ENCODE results near the gene TOMM22.
A peak's percentile ranks its signal among the peaks of the same experiment; 100 is the strongest.

TOMM22 gene

GRCh38 chr22:38694940-38695339 lies 13.2 kb downstream of the TOMM22 start:
- DNase-seq (ENCODE audit: insufficient read length, low spot score) (no peak), FAIRE-seq (no peak)

GRCh38 chr22:38696606-38697424 lies 15.1 kb downstream of the TOMM22 start:
- DNase-seq (ENCODE audit: insufficient read length, low spot score) (no peak), FAIRE-seq (peak; percentile 4)

- DNase-seq (ENCODE audit: insufficient read length, low spot score) (no peak), FAIRE-seq (no peak)
These were observed 15.8 kb downstream of the TOMM22 start for GRCh38 chr22:38697425-38698089.

- DNase-seq (ENCODE audit: insufficient read length, low spot score) (no peak), FAIRE-seq (no peak)
These were observed 16.8 kb downstream of the TOMM22 start for GRCh38 chr22:38698407-38699094.

GRCh38 chr22:38699143-38699542 lies 17.4 kb downstream of the TOMM22 start:
- no peak for DNase-seq (ENCODE audit: insufficient read length, low spot score)
- FAIRE-seq, result no peak

- FAIRE-seq (no peak), DNase-seq (ENCODE audit: insufficient read length, low spot score) (no peak)
These were observed 18.0 kb downstream of the TOMM22 start for GRCh38 chr22:38699784-38700183.

- FAIRE-seq, result no peak
- DNase-seq (ENCODE audit: insufficient read length, low spot score), result no peak
These were observed 18.6 kb downstream of the TOMM22 start for GRCh38 chr22:38700270-38700788.

- peak; percentile 83 for DNase-seq (ENCODE audit: insufficient read length, low spot score)
- FAIRE-seq, result peak; percentile 87
These were observed 19.3 kb downstream of the TOMM22 start, which contains the start of gene JOSD1 for GRCh38 chr22:38700789-38701628. TSS of gene JOSD1 (minus strand) at chr22:38700943. CDS start at chr22:38699987, 956 bp downstream.

- FAIRE-seq (peak; percentile 11), DNase-seq (ENCODE audit: insufficient read length, low spot score) (no peak)
These were observed 23.0 kb downstream of the TOMM22 start for GRCh38 chr22:38704654-38705234.

GRCh38 chr22:38705235-38706100 lies 23.7 kb downstream of the TOMM22 start, which contains the start of gene GTPBP1:
TSS of gene GTPBP1 (plus strand) at chr22:38705944. CDS start at chr22:38705956, 12 bp downstream.
- FAIRE-seq, result peak; percentile 99
- DNase-seq (ENCODE audit: insufficient read length, low spot score), result peak; percentile 88

- FAIRE-seq, result peak; percentile 71
These were observed 24.5 kb downstream of the TOMM22 start for GRCh38 chr22:38706101-38706900.

GRCh38 chr22:38706901-38707195 lies 25.1 kb downstream of the TOMM22 start:
- FAIRE-seq, result no peak

More at GRCh38 chr22:38706101-38706900, 24.5 kb downstream of the TOMM22 start:
- no peak for DNase-seq (ENCODE audit: insufficient read length, low spot score)

GRCh38 chr22:38707346-38707745 lies 25.6 kb downstream of the TOMM22 start:
- FAIRE-seq (peak; percentile 53), DNase-seq (ENCODE audit: insufficient read length, low spot score) (no peak)

More at GRCh38 chr22:38706901-38707195, 25.1 kb downstream of the TOMM22 start:
- DNase-seq (ENCODE audit: insufficient read length, low spot score), result no peak

GRCh38 chr22:38707984-38708383 lies 26.2 kb downstream of the TOMM22 start:
- FAIRE-seq (no peak), DNase-seq (ENCODE audit: insufficient read length, low spot score) (no peak)

GRCh38 chr22:38709306-38709705 lies 27.5 kb downstream of the TOMM22 start:
- DNase-seq (ENCODE audit: insufficient read length, low spot score) (no peak), FAIRE-seq (peak; percentile 74)

GRCh38 chr22:38710351-38710750 lies 28.6 kb downstream of the TOMM22 start:
- FAIRE-seq (no peak), DNase-seq (ENCODE audit: insufficient read length, low spot score) (no peak)

GRCh38 chr22:38710866-38711265 lies 29.1 kb downstream of the TOMM22 start:
- FAIRE-seq, result no peak
- DNase-seq (ENCODE audit: insufficient read length, low spot score), result no peak

Measured in GM19239 (cell line).